Measurements from ENCODE around the gene TAS2R19. TPM values are rescaled to one million over a fixed set of nuclear protein-coding genes. Genes with fewer than 3 reads are reported as not detected.
A peak's percentile ranks its signal among the peaks of the same experiment; 100 is the strongest.

TAS2R19 gene
- total RNA-seq, 1 experiment from 2014 or later: 2.6 TPM

DNA sequence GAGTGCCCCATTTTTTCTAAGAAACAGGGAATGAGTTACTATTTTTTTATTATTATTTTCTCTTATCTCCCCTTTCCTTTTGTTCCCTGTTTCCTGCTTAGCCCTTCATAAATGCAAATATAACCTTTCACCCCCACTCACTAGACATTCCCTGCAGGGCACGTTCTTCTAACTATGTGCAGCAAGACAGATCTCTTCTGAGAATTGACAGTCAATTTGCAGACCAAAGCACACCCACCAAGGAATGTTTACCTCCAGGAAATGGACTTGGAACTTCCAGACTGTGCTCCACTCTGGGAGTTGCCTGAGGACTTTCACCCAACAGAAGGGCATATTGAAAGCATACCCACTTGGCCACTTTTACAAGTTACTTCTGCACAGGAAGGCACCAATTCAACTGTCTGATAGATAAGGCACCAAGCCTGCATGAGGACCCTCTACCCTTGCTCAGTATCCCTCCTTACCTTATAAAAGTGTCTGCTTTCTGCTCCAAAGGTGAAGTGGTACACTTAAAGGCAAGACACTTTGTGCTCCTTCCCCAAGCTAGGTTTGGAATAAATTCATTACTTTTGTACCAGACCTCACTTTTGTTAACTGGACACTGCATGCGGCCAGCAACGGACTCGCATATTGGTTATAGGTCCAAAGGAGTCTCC, 6.5 kb downstream of the TAS2R19 start:
- no peaks in the 10 kb centered on the region; a peak in 2 of 7 replicates for H3K36me3 Mint-ChIP-seq (ENCODE audit: insufficient read depth in 1 of 3, low read depth in 3 of 3)
- H2AK5ac ChIP-seq (ENCODE audit: insufficient read length, low read length): no peak overlapping the region
- H4K91ac ChIP-seq (ENCODE audit: insufficient read length, low read depth, low read length): no peak overlapping the region
- no peaks in the 10 kb centered on the region for H3K79me2 ChIP-seq (ENCODE audit: insufficient read depth, low read length)
- no peaks in the 10 kb centered on the region for H3K79me1 ChIP-seq (ENCODE audit: insufficient read depth, low read depth, low read length, poor library complexity, severe bottlenecking)
- H3K4me1 Mint-ChIP-seq: 0 out of 4 replicates have a peak, but pooled peaks cover 0 to 2% of the 10 kb centered on the region in 2 experiments
- H3K4me1 ChIP-seq (ENCODE audit: insufficient read depth, low read length): no peaks in the 10 kb centered on the region
- no peak overlapping the region for H2BK120ac ChIP-seq (ENCODE audit: low read depth, low read length, poor library complexity, severe bottlenecking)
- H2BK15ac ChIP-seq (ENCODE audit: low read depth, low read length): no peak overlapping the region
- no peaks in the 10 kb centered on the region for H4K20me1 ChIP-seq (ENCODE audit: control insufficient read depth, insufficient read depth, insufficient read length)
- H3K9me3 Mint-ChIP-seq: no peaks in the 10 kb centered on the region
- H2BK5ac ChIP-seq (ENCODE audit: insufficient read length, low read length): no peak overlapping the region
- no peak overlapping the region for H2AFZ ChIP-seq (ENCODE audit: low read length)
- H3K9ac ChIP-seq (ENCODE audit: extremely low read depth, insufficient read length, low read length): no peak overlapping the region
- H3K27ac Mint-ChIP-seq: peak overlapping the region in 2 of 3 experiments; percentile 6 to 60; a peak in 1 of 7 replicates
- H4K8ac ChIP-seq (replicated peaks; ENCODE audit: insufficient read length, low read depth, low read length): no peak overlapping the region
- no peak overlapping the region for H3K27ac ChIP-seq (ENCODE audit: insufficient read length, low read depth, low read length)
- no peak for TF ChIP-seq CTCF (conservative IDR thresholded peaks at IDR 0.05)
- no peaks in the 10 kb centered on the region for H3K23me2 ChIP-seq (ENCODE audit: insufficient read length, low read depth, low read length, poor library complexity, severe bottlenecking)
- DNase-seq: no peak
- H3K4ac ChIP-seq (ENCODE audit: low read depth, low read length): no peak overlapping the region
- H3K9me3 ChIP-seq (ENCODE audit: control insufficient read depth, low read depth, low read length): no peaks in the 10 kb centered on the region
- no peak overlapping the region for H3K56ac ChIP-seq (ENCODE audit: insufficient read length, low read depth, low read length)
- H4K5ac ChIP-seq (ENCODE audit: insufficient read length, low read depth, low read length): no peak overlapping the region
- H2BK12ac ChIP-seq (ENCODE audit: insufficient read length, low read depth, low read length): no peak overlapping the region
- H3K4me3 Mint-ChIP-seq: no peak overlapping the region
- WGBS (ENCODE audit: extremely low coverage, insufficient read length, low lambda C conversion rate): no CpG with 5 or more reads among the region's 4 CpGs
- H3K27me3 ChIP-seq (ENCODE audit: insufficient read depth, low read length): no peaks in the 10 kb centered on the region
- H3K18ac ChIP-seq (ENCODE audit: insufficient read length, low read depth, low read length): no peak overlapping the region
- H3K27me3 Mint-ChIP-seq (ENCODE audit: low read depth): no peaks in the 10 kb centered on the region
- no peak overlapping the region for H3K14ac ChIP-seq (ENCODE audit: insufficient read depth, low read length)
- H3K23ac ChIP-seq (ENCODE audit: insufficient read length, low read depth, low read length): no peak overlapping the region
- H3K4me2 ChIP-seq (ENCODE audit: insufficient read depth, insufficient read length, low read length): no peak overlapping the region
- no peak overlapping the region for H2BK20ac ChIP-seq (ENCODE audit: low read depth, low read length, poor library complexity, severe bottlenecking)
- H3T11ph ChIP-seq (ENCODE audit: low read length): no peak overlapping the region
